ENCODE data around the gene PLAAT5.

DNA sequence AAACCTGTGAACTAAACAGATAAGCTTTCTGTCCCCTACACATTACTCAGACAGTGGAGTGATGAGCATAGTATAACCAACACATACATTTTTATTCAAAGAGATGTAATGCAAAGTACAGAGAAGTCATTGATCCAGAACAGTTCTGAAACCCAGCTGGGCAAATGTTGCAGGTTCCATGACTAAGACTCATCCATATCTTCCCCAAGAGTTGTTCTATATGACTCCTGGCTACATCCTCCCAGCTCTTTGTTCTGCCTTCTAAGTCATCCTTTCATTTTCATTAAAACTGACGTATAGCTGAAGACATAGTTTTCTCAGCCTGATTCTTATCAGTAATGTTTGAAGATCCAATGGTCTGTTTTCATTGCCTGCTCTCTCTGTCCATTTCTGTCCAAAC is 47.3 kb downstream of the PLAAT5 start:
- no peak for TF ChIP-seq POLR2A (IDR thresholded peaks at IDR 0.05)
- TF ChIP-seq, protein P1, sequence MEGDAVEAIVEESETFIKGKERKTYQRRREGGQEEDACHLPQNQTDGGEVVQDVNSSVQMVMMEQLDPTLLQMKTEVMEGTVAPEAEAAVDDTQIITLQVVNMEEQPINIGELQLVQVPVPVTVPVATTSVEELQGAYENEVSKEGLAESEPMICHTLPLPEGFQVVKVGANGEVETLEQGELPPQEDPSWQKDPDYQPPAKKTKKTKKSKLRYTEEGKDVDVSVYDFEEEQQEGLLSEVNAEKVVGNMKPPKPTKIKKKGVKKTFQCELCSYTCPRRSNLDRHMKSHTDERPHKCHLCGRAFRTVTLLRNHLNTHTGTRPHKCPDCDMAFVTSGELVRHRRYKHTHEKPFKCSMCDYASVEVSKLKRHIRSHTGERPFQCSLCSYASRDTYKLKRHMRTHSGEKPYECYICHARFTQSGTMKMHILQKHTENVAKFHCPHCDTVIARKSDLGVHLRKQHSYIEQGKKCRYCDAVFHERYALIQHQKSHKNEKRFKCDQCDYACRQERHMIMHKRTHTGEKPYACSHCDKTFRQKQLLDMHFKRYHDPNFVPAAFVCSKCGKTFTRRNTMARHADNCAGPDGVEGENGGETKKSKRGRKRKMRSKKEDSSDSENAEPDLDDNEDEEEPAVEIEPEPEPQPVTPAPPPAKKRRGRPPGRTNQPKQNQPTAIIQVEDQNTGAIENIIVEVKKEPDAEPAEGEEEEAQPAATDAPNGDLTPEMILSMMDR (IDR thresholded peaks at IDR 0.05) = no peak

All from right lobe of liver (tissue), 4 donors.